Hematopoietic multipotent progenitor cell (in vitro differentiated cells): ENCODE data around the gene AMER2. TPM values are rescaled to one million over a fixed set of nuclear protein-coding genes. Genes with fewer than 3 reads are reported as not detected.
"Not testable (repeated sequence)": the region's sequence is repeated elsewhere in the genome, so short reads cannot be mapped to it uniquely, and the experiment has no call there.

ENCODE experiments used
- DNase-seq, 3 donors: peaks; one replicate each; pipeline ENCODE4 v3.0.0-alpha.2; 2011 to 2015; ENCODE audit warnings: low read depth in 2 of 3, low spot score in 2 of 3
- total RNA-seq: library from RNA; depleted of rRNA; stranded (reverse); fragments of >200 nt; gene quantifications from one replicate; pipeline ENCODE4 v1.2.3, GENCODE V29; 2012

Gene AMER2
- total RNA-seq, 1 donor = under 0.01 TPM

GRCh38 chr13:25181597-25181996 lies 9.5 kb upstream of the AMER2 start:
- no peak for DNase-seq

GRCh38 chr13:25180775-25181537 lies 8.9 kb upstream of the AMER2 start:
- DNase-seq = no peak

GRCh38 chr13:25179832-25180774 lies 8.0 kb upstream of the AMER2 start:
- DNase-seq = peak in 2 of 3 donors; percentile 23 to 77

- DNase-seq = no peak
These were observed 6.9 kb upstream of the AMER2 start for GRCh38 chr13:25179011-25179410.

GRCh38 chr13:25178070-25178469 lies 6.0 kb upstream of the AMER2 start:
- no peak for DNase-seq

- no peak for DNase-seq
These were observed 5.5 kb upstream of the AMER2 start for GRCh38 chr13:25177636-25178035.

- no peak for DNase-seq
These were observed 4.9 kb upstream of the AMER2 start for GRCh38 chr13:25177012-25177411.

- no peak for DNase-seq
These were observed 3.3 kb upstream of the AMER2 start for GRCh38 chr13:25175431-25175830.

- no peak for DNase-seq
These were observed 2.9 kb upstream of the AMER2 start for GRCh38 chr13:25175026-25175425.

- no peak for DNase-seq
These were observed 2.2 kb upstream of the AMER2 start for GRCh38 chr13:25174304-25174703.

- DNase-seq = no peak
These were observed 179 bp upstream of the AMER2 start for GRCh38 chr13:25172303-25172630.

GRCh38 chr13:25171170-25171516 lies 945 bp downstream of the AMER2 start:
- no peak for DNase-seq

- peak in 2 of 3 donors; percentile 22 to 23 for DNase-seq
These were observed 1.5 kb downstream of the AMER2 start for GRCh38 chr13:25170554-25171111.

- DNase-seq = no peak
These were observed 2.0 kb downstream of the AMER2 start for GRCh38 chr13:25169951-25170553.

GRCh38 chr13:25169356-25169755 lies 2.7 kb downstream of the AMER2 start:
- no peak for DNase-seq

GRCh38 chr13:25168790-25169189 lies 3.3 kb downstream of the AMER2 start:
- DNase-seq = no peak

GRCh38 chr13:25167382-25168174 lies 4.5 kb downstream of the AMER2 start:
- DNase-seq = no peak

GRCh38 chr13:25166306-25166705 lies 5.8 kb downstream of the AMER2 start:
- no peak for DNase-seq

- DNase-seq = no peak
These were observed 6.4 kb downstream of the AMER2 start for GRCh38 chr13:25165663-25166062.

GRCh38 chr13:25165163-25165562 lies 6.9 kb downstream of the AMER2 start:
- DNase-seq = not testable (repeated sequence)
